Esophagus muscularis mucosa (tissue), 4 donors: Measurements from ENCODE around the gene PNKP.

ENCODE experiments used
- CTCF ChIP-seq, 3 experiments: fragments of 200-600 bp in 2 of 3; fragments of 450-650 bp in 1 of 3; sonication (generic) in 2 of 3; IDR thresholded peaks; one replicate each; pipeline ENCODE4 v1.5.1; 2017 to 2019; ENCODE audit warnings: antibody characterized with exemption in 3 of 3, mild to moderate bottlenecking in 2 of 3, moderate library complexity in 1 of 3
- EP300 ChIP-seq: sonication (generic); formaldehyde crosslinking; IDR thresholded peaks from one replicate; pipeline ENCODE4 v1.6.1; 2017; ENCODE audit warnings: antibody characterized with exemption
- POLR2A ChIP-seq: fragments of 450-650 bp; IDR thresholded peaks from one replicate; pipeline ENCODE4 v1.6.1; 2017; ENCODE audit warnings: antibody characterized with exemption, moderate library complexity, mild to moderate bottlenecking, low read depth
- POLR2AphosphoS5 ChIP-seq, 2 donors: sonication (generic); formaldehyde crosslinking; IDR thresholded peaks; one replicate each; pipeline ENCODE4 v1.6.1; 2017; ENCODE audit warnings: antibody characterized with exemption in 2 of 2

GRCh38 chr19:49851456-49852259 is 15.7 kb downstream of the PNKP start:
- TF ChIP-seq CTCF (IDR thresholded peaks at IDR 0.05) (no peak), POLR2A (no peak), POLR2AphosphoS5 (IDR thresholded peaks at IDR 0.05) (no peak), EP300 (no peak)
